Measurements from ENCODE around the gene FAM107B. TPM values are rescaled to one million over a fixed set of nuclear protein-coding genes. Genes with fewer than 3 reads are reported as not detected.

Gene FAM107B
- total and polyA plus RNA-seq, 2 of the 8 experiments (the other 6 are each of a cell fraction or from before 2014, with no cell fraction given), result 7.5 to 28.1 TPM

DNA sequence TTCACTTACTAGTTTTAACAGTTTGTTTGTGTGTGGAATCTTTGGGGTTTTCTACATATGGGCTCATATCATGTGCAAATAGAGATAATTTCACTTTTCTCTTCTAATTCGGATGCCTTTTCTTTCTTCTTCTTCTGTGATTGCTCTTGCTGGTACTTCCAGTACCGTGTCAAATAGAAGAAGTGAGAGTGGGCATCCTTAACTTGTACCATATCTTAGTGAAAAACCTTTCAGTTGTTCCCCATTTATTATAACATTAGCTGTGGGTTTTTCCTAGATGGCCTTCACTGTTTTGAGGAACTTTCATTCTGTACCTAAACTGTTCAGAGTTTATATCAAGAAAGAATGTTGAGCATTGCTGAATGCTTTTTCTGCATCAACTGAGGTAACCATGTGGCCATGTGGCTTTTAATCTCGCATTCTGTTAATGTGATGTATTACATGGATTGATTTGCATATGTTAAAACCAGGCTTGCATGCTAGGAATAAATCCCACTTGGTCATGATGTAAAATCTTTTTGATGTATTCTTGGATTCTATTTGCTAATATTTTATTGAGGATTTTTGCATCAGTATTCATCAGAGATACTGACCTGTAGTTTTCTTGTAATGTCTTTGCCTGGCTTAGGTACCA is 78.7 kb downstream of the FAM107B start (continued):
- TF ChIP-seq ASH2L (IDR thresholded peaks at IDR 0.05; ENCODE audit: low read length) (no peak), KDM5A (IDR thresholded peaks at IDR 0.05; ENCODE audit: low read length) (no peak), SIRT6 (IDR thresholded peaks at IDR 0.05; ENCODE audit: low read length) (no peak)

Data from H1 (cell line).